ENCODE data around the gene KIF21A.

DNA sequence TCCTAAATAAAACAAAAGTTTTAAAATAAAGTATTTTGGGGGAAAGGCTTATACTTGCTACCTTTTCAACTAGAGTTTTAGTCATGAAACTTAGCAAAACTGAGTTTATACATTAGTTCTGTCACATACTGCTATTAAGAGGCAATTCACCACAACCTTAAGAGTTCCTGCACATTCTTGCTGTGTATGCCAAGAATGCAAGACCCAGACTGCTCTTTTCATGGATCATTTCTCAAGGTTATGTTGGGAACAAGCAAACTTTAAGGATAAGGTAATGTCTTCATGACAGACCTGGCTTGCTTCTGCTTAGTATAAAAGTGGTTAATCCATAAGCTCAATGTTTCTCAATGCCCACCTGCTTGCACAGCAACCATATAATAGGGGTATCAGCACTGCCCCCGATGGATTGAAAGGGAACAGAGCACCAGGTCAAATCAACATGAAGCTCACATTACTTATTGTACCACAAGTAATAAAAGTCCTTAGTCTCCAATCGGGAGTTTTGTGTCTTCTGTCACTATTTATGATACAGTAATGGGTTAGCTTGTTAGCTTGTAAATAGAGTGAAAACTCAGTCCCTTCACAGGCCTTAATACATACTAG lies 67.6 kb downstream of the KIF21A start:
- TF ChIP-seq EZH2 (conservative IDR thresholded peaks at IDR 0.05; ENCODE audit: low read depth, low read length), result no peak
- TF ChIP-seq PHB2 (IDR thresholded peaks at IDR 0.05; ENCODE audit: partially characterized antibody), result no peak
- no peak for TF ChIP-seq ZNF556 (CRISPR knock-in tag; IDR thresholded peaks at IDR 0.05; ENCODE audit: borderline replicate concordance)
- no peak for TF ChIP-seq POLR2A (IDR thresholded peaks at IDR 0.05; ENCODE audit: insufficient read depth in 1 of 2, low read depth in 2 of 2, low read length in 2 of 2)
- TF ChIP-seq, protein P1, sequence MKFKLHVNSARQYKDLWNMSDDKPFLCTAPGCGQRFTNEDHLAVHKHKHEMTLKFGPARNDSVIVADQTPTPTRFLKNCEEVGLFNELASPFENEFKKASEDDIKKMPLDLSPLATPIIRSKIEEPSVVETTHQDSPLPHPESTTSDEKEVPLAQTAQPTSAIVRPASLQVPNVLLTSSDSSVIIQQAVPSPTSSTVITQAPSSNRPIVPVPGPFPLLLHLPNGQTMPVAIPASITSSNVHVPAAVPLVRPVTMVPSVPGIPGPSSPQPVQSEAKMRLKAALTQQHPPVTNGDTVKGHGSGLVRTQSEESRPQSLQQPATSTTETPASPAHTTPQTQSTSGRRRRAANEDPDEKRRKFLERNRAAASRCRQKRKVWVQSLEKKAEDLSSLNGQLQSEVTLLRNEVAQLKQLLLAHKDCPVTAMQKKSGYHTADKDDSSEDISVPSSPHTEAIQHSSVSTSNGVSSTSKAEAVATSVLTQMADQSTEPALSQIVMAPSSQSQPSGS (CRISPR knock-in tag; IDR thresholded peaks at IDR 0.05), result no peak
- no peak for TF ChIP-seq SMC3 (IDR thresholded peaks at IDR 0.05; ENCODE audit: low read length)
- TF ChIP-seq ZNF703 (CRISPR knock-in tag; IDR thresholded peaks at IDR 0.05; ENCODE audit: borderline replicate concordance), result no peak
- TF ChIP-seq, protein P2, sequence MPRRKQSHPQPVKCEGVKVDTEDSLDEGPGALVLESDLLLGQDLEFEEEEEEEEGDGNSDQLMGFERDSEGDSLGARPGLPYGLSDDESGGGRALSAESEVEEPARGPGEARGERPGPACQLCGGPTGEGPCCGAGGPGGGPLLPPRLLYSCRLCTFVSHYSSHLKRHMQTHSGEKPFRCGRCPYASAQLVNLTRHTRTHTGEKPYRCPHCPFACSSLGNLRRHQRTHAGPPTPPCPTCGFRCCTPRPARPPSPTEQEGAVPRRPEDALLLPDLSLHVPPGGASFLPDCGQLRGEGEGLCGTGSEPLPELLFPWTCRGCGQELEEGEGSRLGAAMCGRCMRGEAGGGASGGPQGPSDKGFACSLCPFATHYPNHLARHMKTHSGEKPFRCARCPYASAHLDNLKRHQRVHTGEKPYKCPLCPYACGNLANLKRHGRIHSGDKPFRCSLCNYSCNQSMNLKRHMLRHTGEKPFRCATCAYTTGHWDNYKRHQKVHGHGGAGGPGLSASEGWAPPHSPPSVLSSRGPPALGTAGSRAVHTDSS (CRISPR knock-in tag; conservative IDR thresholded peaks at IDR 0.05), result no peak
- TF ChIP-seq, protein P3, sequence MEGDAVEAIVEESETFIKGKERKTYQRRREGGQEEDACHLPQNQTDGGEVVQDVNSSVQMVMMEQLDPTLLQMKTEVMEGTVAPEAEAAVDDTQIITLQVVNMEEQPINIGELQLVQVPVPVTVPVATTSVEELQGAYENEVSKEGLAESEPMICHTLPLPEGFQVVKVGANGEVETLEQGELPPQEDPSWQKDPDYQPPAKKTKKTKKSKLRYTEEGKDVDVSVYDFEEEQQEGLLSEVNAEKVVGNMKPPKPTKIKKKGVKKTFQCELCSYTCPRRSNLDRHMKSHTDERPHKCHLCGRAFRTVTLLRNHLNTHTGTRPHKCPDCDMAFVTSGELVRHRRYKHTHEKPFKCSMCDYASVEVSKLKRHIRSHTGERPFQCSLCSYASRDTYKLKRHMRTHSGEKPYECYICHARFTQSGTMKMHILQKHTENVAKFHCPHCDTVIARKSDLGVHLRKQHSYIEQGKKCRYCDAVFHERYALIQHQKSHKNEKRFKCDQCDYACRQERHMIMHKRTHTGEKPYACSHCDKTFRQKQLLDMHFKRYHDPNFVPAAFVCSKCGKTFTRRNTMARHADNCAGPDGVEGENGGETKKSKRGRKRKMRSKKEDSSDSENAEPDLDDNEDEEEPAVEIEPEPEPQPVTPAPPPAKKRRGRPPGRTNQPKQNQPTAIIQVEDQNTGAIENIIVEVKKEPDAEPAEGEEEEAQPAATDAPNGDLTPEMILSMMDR (CRISPR knock-in tag; IDR thresholded peaks at IDR 0.05), result no peak
- no peak for TF ChIP-seq SMAD1 (CRISPR knock-in tag; IDR thresholded peaks at IDR 0.05; ENCODE audit: borderline replicate concordance, low read depth)
